Liver (tissue), 9 donors: ENCODE results near the gene BHMT2. TPM values are rescaled to one million over a fixed set of nuclear protein-coding genes. Genes with fewer than 3 reads are reported as not detected.

Experiments used
- DNase-seq: peaks from one replicate; pipeline ENCODE4 v3.0.0-alpha.2; 2017; ENCODE audit warnings: low spot score
- H3K27ac ChIP-seq, 2 donors: one replicate each; pipeline ENCODE4 v1.7.0; 2013; ENCODE audit warnings: inconsistent platforms in 2 of 2, low read length in 2 of 2, control low read depth in 1 of 2, low read depth in 1 of 2, mild to moderate bottlenecking in 1 of 2
- H3K27me3 ChIP-seq, 4 donors: one replicate each; pipeline versions ENCODE4 v1.6.1 to v1.7.0; 2013; ENCODE audit warnings: low read length in 3 of 4, inconsistent platforms in 1 of 4, mild to moderate bottlenecking in 1 of 4, moderate library complexity in 1 of 4; ENCODE audit not compliant: control insufficient read depth in 4 of 4, insufficient read depth in 4 of 4
- H3K36me3 ChIP-seq, 4 donors: one replicate each; pipeline versions ENCODE4 v1.6.1 to v1.7.0; 2013; ENCODE audit warnings: low read length in 3 of 4, mild to moderate bottlenecking in 3 of 4, low read depth in 1 of 4, moderate library complexity in 1 of 4; ENCODE audit not compliant: control insufficient read depth in 4 of 4, insufficient read depth in 3 of 4
- H3K4me1 ChIP-seq, 4 donors: one replicate each; pipeline versions ENCODE4 v1.6.1 to v1.7.0; 2013; ENCODE audit warnings: low read length in 3 of 4, mild to moderate bottlenecking in 3 of 4, moderate library complexity in 1 of 4; ENCODE audit not compliant: control insufficient read depth in 4 of 4, insufficient read depth in 4 of 4
- H3K4me3 ChIP-seq, 3 donors: one replicate each; pipeline versions ENCODE4 v1.6.1 to v1.7.0; 2013; ENCODE audit warnings: low read length in 3 of 3, control low read depth in 1 of 3, low read depth in 1 of 3, mild to moderate bottlenecking in 1 of 3
- H3K9ac ChIP-seq, 2 donors: one replicate each; pipeline ENCODE4 v1.7.0; 2013; ENCODE audit warnings: low read length in 2 of 2, mild to moderate bottlenecking in 2 of 2, moderate library complexity in 2 of 2, control low read depth in 1 of 2, low read depth in 1 of 2
- H3K9me3 ChIP-seq, 4 donors: one replicate each; pipeline versions ENCODE4 v1.6.1 to v1.7.0; 2013; ENCODE audit warnings: low read length in 3 of 4; ENCODE audit not compliant: control insufficient read depth in 4 of 4
- EGR1 ChIP-seq, 2 donors: IDR thresholded peaks; 2 replicates each; pipeline ENCODE4 v1.6.1; 2016 to 2018; ENCODE audit warnings: antibody characterized with exemption in 2 of 2, low read depth in 2 of 2
- FOXA1 ChIP-seq: IDR thresholded peaks from 2 replicates; pipeline ENCODE4 v1.6.1; 2016; ENCODE audit warnings: antibody characterized with exemption
- FOXA2 ChIP-seq: IDR thresholded peaks from 2 replicates; pipeline ENCODE4 v1.6.1; 2016; ENCODE audit warnings: antibody characterized with exemption
- GABPA ChIP-seq, 2 donors: IDR thresholded peaks in 1 of 2; conservative IDR thresholded peaks in 1 of 2; 2 replicates each; pipeline ENCODE4 v1.6.1; 2016; ENCODE audit warnings: antibody characterized with exemption in 2 of 2, mild to moderate bottlenecking in 1 of 2, moderate library complexity in 1 of 2
- HNF4A ChIP-seq, 2 donors: conservative IDR thresholded peaks; 2 replicates each; pipeline ENCODE4 v1.6.1; 2016; ENCODE audit warnings: antibody characterized with exemption in 2 of 2, mild to moderate bottlenecking in 2 of 2
- HNF4G ChIP-seq: IDR thresholded peaks from 2 replicates; pipeline ENCODE4 v1.6.1; 2016; ENCODE audit warnings: antibody characterized with exemption
- JUND ChIP-seq, 2 donors: IDR thresholded peaks; 2 replicates each; pipeline ENCODE4 v1.6.1; 2016; ENCODE audit warnings: antibody characterized with exemption in 2 of 2
- MAX ChIP-seq: IDR thresholded peaks from 2 replicates; pipeline ENCODE4 v1.6.1; 2016; ENCODE audit warnings: antibody characterized with exemption
- NR2F2 ChIP-seq: IDR thresholded peaks from 2 replicates; pipeline ENCODE4 v1.6.1; 2016; ENCODE audit warnings: antibody characterized with exemption
- RAD21 ChIP-seq, 2 donors: IDR thresholded peaks; 2 replicates each; pipeline ENCODE4 v1.6.1; 2016; ENCODE audit warnings: antibody characterized with exemption in 2 of 2, mild to moderate bottlenecking in 2 of 2
- RXRA ChIP-seq, 2 donors: IDR thresholded peaks; 2 replicates each; pipeline ENCODE4 v1.6.1; 2017 to 2018; ENCODE audit warnings: antibody characterized with exemption in 2 of 2, mild to moderate bottlenecking in 1 of 2
- SP1 ChIP-seq: IDR thresholded peaks from 2 replicates; pipeline ENCODE4 v1.6.1; 2018; ENCODE audit warnings: antibody characterized with exemption, mild to moderate bottlenecking
- YY1 ChIP-seq: IDR thresholded peaks from 2 replicates; pipeline ENCODE4 v1.6.1; 2016; ENCODE audit warnings: antibody characterized with exemption, mild to moderate bottlenecking
- WGBS: extraction: QIAGEN DNeasy Blood & Tissue Kit; methylation state at CpG from one replicate; pipeline ENCODE4 v1.1.7; 2013; 5-methylcytosine and 5-hydroxymethylcytosine counted together
- polyA plus RNA-seq, 2 donors: library from polyadenylated mRNA; stranded (reverse) in 1 of 2; unstranded in 1 of 2; fragments of 200-250 nt in 1 of 2; fragments of >200 nt in 1 of 2; fragmentation: Nextera tagmentation in 1 of 2; extraction: Ambion mirVana in 1 of 2; gene quantifications; one replicate each; pipeline versions ENCODE4 v1.2.1 to v1.2.3, GENCODE V29; 2013 to 2015
- total RNA-seq, 2 donors: library from RNA; depleted of rRNA; stranded (reverse); fragments of >200 nt; gene quantifications; one replicate each; pipeline ENCODE4 v1.2.3, GENCODE V29; 2014
- TF ChIP-seq, protein P1 (sequence below): IDR thresholded peaks from 2 replicates; pipeline ENCODE4 v1.6.1; 2016; ENCODE audit warnings: antibody characterized with exemption
- TF ChIP-seq, protein P2 (sequence below): IDR thresholded peaks from 2 replicates; pipeline ENCODE4 v1.6.1; 2016; ENCODE audit warnings: antibody characterized with exemption, mild to moderate bottlenecking
- TF ChIP-seq, protein P3 (sequence below): IDR thresholded peaks from 2 replicates; pipeline ENCODE4 v1.6.1; 2016; ENCODE audit warnings: antibody characterized with exemption
- donor health status: healthy.
- donor health status: healthy.
- donor health status: healthy.
- donor health status: healthy.
- donor health status: healthy.

The BHMT2 gene
- total and polyA plus RNA-seq, 4 donors: 62.3 to 374 (median 271) TPM

- Histone ChIP-seq H3K27me3 (no peaks in the 10 kb centered on the region), H3K9ac (peak overlapping the region; percentile 64 to 66), H3K4me1 (peaks cover 10 to 91% (median 61%) of the 10 kb centered on the region in 4 donors), H3K9me3 (no peaks in the 10 kb centered on the region), H3K36me3 (peaks cover 0 to 11% (median 0%) of the 10 kb centered on the region in 4 donors), H3K4me3 (no peak overlapping the region), H3K27ac (peak overlapping the region; percentile 78 to 91)
- TF ChIP-seq HNF4A (conservative IDR thresholded peaks at IDR 0.05) (no peak), RAD21 (IDR thresholded peaks at IDR 0.05) (peak in 1 of 2 donors; percentile 43), RXRA (IDR thresholded peaks at IDR 0.05) (peak; percentile 9 to 34)
- DNase-seq: no peak
- 43% methylated on average over 11 of the region's 11 CpGs for WGBS
Measured at GRCh38 chr5:79075646-79076426, 6.3 kb downstream of the BHMT2 start.

GRCh38 chr5:79076819-79077218 is 7.3 kb downstream of the BHMT2 start:
- peak overlapping the region; percentile 78 to 91 for H3K27ac ChIP-seq
- peak overlapping the region; percentile 53 to 64 for H3K9ac ChIP-seq
- H3K4me1 ChIP-seq: peaks cover 18 to 90% (median 66%) of the 10 kb centered on the region in 4 donors
- WGBS: 56% methylated on average over 4 of the region's 4 CpGs
- H3K4me3 ChIP-seq: no peak overlapping the region
- TF ChIP-seq MAX (no peak), GABPA (IDR thresholded peaks at IDR 0.05 in 1 of 2, conservative IDR thresholded peaks at IDR 0.05 in 1 of 2) (no peak), SP1 (no peak), RXRA (IDR thresholded peaks at IDR 0.05) (no peak), FOXA2 (no peak), EGR1 (IDR thresholded peaks at IDR 0.05; ENCODE audit: low read depth in 2 of 2) (no peak), HNF4A (conservative IDR thresholded peaks at IDR 0.05) (no peak), HNF4G (no peak), YY1 (no peak), NR2F2 (no peak)
- TF ChIP-seq, protein P1, sequence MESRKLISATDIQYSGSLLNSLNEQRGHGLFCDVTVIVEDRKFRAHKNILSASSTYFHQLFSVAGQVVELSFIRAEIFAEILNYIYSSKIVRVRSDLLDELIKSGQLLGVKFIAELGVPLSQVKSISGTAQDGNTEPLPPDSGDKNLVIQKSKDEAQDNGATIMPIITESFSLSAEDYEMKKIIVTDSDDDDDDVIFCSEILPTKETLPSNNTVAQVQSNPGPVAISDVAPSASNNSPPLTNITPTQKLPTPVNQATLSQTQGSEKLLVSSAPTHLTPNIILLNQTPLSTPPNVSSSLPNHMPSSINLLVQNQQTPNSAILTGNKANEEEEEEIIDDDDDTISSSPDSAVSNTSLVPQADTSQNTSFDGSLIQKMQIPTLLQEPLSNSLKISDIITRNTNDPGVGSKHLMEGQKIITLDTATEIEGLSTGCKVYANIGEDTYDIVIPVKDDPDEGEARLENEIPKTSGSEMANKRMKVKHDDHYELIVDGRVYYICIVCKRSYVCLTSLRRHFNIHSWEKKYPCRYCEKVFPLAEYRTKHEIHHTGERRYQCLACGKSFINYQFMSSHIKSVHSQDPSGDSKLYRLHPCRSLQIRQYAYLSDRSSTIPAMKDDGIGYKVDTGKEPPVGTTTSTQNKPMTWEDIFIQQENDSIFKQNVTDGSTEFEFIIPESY: no peak
- peaks cover 0 to 15% (median 0%) of the 10 kb centered on the region in 4 donors for H3K36me3 ChIP-seq
- no peak for DNase-seq
- H3K9me3 ChIP-seq: no peaks in the 10 kb centered on the region
- no peaks in the 10 kb centered on the region for H3K27me3 ChIP-seq

DNA sequence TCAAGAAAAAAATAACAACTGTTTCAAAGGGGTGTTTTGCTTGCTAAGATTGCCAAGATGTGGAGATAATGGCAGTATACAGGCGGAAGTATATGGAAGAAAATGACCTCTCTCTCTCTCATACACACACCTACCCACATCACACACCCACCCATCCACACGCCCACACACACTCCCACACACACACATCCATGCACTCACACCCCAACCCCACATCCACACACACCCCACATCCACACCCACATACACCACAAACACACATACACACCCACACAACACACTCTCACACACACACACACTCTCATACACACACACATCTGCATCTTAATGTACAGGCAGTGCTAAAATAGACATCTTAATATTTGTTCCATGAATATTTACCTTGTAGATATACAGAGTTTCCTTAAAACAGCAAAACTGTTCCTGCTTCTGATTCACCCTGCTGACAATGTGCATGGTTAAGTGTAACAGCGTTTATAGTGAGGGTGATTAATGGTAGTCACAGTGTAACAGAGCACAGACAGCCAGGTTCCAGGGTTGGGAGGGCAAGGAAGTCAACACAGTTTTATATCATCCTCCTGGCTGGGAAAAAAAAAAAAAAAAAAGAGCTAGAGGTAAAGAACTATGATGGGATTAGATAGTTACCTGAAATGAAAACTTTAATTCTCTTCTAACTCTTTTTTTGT is 8.3 kb downstream of the BHMT2 start:
- 71% methylated on average over 3 of the region's 3 CpGs for WGBS
- Histone ChIP-seq H3K9ac (peak overlapping the region in 1 of 2 donors; percentile 33), H3K9me3 (no peaks in the 10 kb centered on the region), H3K4me3 (no peak overlapping the region), H3K36me3 (peaks cover 0 to 15% (median 0%) of the 10 kb centered on the region in 4 donors), H3K27ac (peak overlapping the region; percentile 78 to 91), H3K4me1 (peaks cover 19 to 93% (median 73%) of the 10 kb centered on the region in 4 donors), H3K27me3 (no peaks in the 10 kb centered on the region)
- no peak for DNase-seq
- TF ChIP-seq, protein P2, sequence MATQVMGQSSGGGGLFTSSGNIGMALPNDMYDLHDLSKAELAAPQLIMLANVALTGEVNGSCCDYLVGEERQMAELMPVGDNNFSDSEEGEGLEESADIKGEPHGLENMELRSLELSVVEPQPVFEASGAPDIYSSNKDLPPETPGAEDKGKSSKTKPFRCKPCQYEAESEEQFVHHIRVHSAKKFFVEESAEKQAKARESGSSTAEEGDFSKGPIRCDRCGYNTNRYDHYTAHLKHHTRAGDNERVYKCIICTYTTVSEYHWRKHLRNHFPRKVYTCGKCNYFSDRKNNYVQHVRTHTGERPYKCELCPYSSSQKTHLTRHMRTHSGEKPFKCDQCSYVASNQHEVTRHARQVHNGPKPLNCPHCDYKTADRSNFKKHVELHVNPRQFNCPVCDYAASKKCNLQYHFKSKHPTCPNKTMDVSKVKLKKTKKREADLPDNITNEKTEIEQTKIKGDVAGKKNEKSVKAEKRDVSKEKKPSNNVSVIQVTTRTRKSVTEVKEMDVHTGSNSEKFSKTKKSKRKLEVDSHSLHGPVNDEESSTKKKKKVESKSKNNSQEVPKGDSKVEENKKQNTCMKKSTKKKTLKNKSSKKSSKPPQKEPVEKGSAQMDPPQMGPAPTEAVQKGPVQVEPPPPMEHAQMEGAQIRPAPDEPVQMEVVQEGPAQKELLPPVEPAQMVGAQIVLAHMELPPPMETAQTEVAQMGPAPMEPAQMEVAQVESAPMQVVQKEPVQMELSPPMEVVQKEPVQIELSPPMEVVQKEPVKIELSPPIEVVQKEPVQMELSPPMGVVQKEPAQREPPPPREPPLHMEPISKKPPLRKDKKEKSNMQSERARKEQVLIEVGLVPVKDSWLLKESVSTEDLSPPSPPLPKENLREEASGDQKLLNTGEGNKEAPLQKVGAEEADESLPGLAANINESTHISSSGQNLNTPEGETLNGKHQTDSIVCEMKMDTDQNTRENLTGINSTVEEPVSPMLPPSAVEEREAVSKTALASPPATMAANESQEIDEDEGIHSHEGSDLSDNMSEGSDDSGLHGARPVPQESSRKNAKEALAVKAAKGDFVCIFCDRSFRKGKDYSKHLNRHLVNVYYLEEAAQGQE: no peak
- no peak for TF ChIP-seq HNF4G
- TF ChIP-seq HNF4A (conservative IDR thresholded peaks at IDR 0.05): no peak
- no peak for TF ChIP-seq JUND (IDR thresholded peaks at IDR 0.05)
- no peak for TF ChIP-seq RXRA (IDR thresholded peaks at IDR 0.05)
- TF ChIP-seq, protein P3, sequence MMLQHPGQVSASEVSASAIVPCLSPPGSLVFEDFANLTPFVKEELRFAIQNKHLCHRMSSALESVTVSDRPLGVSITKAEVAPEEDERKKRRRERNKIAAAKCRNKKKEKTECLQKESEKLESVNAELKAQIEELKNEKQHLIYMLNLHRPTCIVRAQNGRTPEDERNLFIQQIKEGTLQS: no peak
- no peak for TF ChIP-seq SP1
- no peak for TF ChIP-seq FOXA2
- TF ChIP-seq GABPA (IDR thresholded peaks at IDR 0.05 in 1 of 2, conservative IDR thresholded peaks at IDR 0.05 in 1 of 2): no peak
- TF ChIP-seq FOXA1: no peak
- no peak for TF ChIP-seq RAD21 (IDR thresholded peaks at IDR 0.05)
